ENCODE data around the gene FMN1. TPM values are rescaled to one million over a fixed set of nuclear protein-coding genes. Genes with fewer than 3 reads are reported as not detected.
"Not testable (repeated sequence)": the region's sequence is repeated elsewhere in the genome, so short reads cannot be mapped to it uniquely, and the experiment has no call there.

The FMN1 gene
- total RNA-seq, 1 donor from 2014 or later: 4.0 TPM

DNA sequence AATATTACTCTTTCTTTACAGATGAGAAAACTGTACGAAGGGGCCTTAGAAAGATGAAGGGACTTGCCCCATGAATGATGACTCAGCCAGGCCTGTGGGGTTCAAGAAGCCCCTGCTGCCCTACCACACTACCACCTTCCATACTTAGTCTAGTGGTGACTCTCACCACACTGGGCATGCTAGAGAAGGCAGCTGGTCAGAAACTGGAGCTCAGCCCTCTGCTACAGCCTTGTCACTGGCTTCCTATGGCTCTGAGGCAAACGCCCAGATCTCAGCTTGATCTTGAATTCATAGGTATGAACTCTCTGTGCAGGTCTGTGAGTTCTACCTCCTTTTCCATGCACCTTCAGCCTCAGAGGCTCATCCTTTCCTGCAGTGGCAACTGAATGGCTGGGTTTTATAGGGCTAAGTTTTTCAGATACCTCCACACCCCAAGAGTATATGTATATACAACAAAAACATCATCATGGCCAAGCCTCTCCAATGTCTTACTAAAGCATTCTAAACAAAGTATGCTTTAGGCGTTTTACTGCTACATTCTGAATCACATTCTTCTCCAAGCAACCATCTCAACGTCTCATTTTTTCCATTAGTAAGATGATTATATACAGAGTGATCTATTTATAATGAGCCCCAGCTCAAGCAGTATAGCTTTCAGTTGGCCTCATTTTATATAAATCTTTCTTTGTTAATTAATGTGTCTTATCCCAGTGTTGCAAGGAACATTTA is 242.6 kb downstream of the FMN1 start:
- Mint-ChIP-seq H3K9me3 (ENCODE audit: low read depth) (peaks cover 7% of the 10 kb centered on the region), H3K4me1 (ENCODE audit: low read depth) (peaks cover 60% of the 10 kb centered on the region), H3K4me3 (ENCODE audit: unreplicated experiment) (no peak overlapping the region), H3K27me3 (ENCODE audit: low read depth) (no peaks in the 10 kb centered on the region), H3K27ac (ENCODE audit: unreplicated experiment) (peak overlapping the region; percentile 58), H3K36me3 (ENCODE audit: low read depth) (peaks cover 4% of the 10 kb centered on the region)
- no peak for TF ChIP-seq CTCF (IDR thresholded peaks at IDR 0.05)
- DNase-seq (ENCODE audit: low spot score): no peak

- H3K27ac Mint-ChIP-seq (ENCODE audit: unreplicated experiment); H3K9me3 Mint-ChIP-seq (ENCODE audit: low read depth); DNase-seq (ENCODE audit: low spot score); H3K27me3 Mint-ChIP-seq (ENCODE audit: low read depth); H3K4me3 Mint-ChIP-seq (ENCODE audit: unreplicated experiment); H3K36me3 Mint-ChIP-seq (ENCODE audit: low read depth): not testable (repeated sequence)
- peaks cover 41% of the 10 kb centered on the region for H3K4me1 Mint-ChIP-seq (ENCODE audit: low read depth)
Measured at GRCh38 chr15:32950051-32950450, 244.5 kb downstream of the FMN1 start.

GRCh38 chr15:32946210-32946609 is 248.3 kb downstream of the FMN1 start:
- Mint-ChIP-seq H3K27ac (ENCODE audit: unreplicated experiment) (no peak overlapping the region), H3K4me3 (ENCODE audit: unreplicated experiment) (no peak overlapping the region), H3K4me1 (ENCODE audit: low read depth) (peaks cover 28% of the 10 kb centered on the region)

GRCh38 chr15:32944431-32944830 is 250.1 kb downstream of the FMN1 start:
- peaks cover 2% of the 10 kb centered on the region for H3K36me3 Mint-ChIP-seq (ENCODE audit: low read depth)
- DNase-seq (ENCODE audit: low spot score): no peak
- peaks cover 24% of the 10 kb centered on the region for H3K4me1 Mint-ChIP-seq (ENCODE audit: low read depth)
- TF ChIP-seq CTCF (IDR thresholded peaks at IDR 0.05): no peak
- H3K9me3 Mint-ChIP-seq (ENCODE audit: low read depth): peaks cover 4% of the 10 kb centered on the region
- no peaks in the 10 kb centered on the region for H3K27me3 Mint-ChIP-seq (ENCODE audit: low read depth)
- H3K4me3 Mint-ChIP-seq (ENCODE audit: unreplicated experiment): no peak overlapping the region
- H3K27ac Mint-ChIP-seq (ENCODE audit: unreplicated experiment): no peak overlapping the region

More at GRCh38 chr15:32946210-32946609, 248.3 kb downstream of the FMN1 start:
- Mint-ChIP-seq H3K36me3 (ENCODE audit: low read depth) (peaks cover 4% of the 10 kb centered on the region), H3K9me3 (ENCODE audit: low read depth) (peaks cover 7% of the 10 kb centered on the region), H3K27me3 (ENCODE audit: low read depth) (no peaks in the 10 kb centered on the region)
- no peak for TF ChIP-seq CTCF (IDR thresholded peaks at IDR 0.05)
- no peak for DNase-seq (ENCODE audit: low spot score)

DNA sequence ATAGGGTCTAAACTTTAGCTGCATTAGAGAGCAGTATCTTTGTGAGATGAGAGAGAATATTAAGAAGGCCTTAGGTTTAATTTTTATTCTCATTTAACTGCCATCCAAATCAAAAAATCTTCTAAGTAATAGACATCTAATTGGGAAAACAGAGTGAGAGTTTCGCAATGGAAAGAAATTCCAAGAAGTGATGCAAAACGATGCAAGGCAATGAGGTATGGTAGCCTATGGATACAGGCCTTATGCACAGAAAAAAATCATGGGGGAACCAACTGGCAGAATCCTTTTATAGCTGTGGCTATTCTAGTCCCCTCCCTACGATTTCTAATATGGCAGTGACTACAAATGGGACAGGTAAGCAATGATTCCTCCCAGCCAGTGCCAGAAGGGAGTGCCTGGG is 250.8 kb downstream of the FMN1 start:
- TF ChIP-seq CTCF (IDR thresholded peaks at IDR 0.05): no peak
- no peak overlapping the region for H3K27ac Mint-ChIP-seq (ENCODE audit: unreplicated experiment)
- peaks cover 24% of the 10 kb centered on the region for H3K4me1 Mint-ChIP-seq (ENCODE audit: low read depth)
- H3K9me3 Mint-ChIP-seq (ENCODE audit: low read depth): no peaks in the 10 kb centered on the region
- H3K27me3 Mint-ChIP-seq (ENCODE audit: low read depth): no peaks in the 10 kb centered on the region
- no peaks in the 10 kb centered on the region for H3K36me3 Mint-ChIP-seq (ENCODE audit: low read depth)
- no peak overlapping the region for H3K4me3 Mint-ChIP-seq (ENCODE audit: unreplicated experiment)
- no peak for DNase-seq (ENCODE audit: low spot score)

GRCh38 chr15:32942401-32942841 is 252.1 kb downstream of the FMN1 start:
- H3K27ac Mint-ChIP-seq (ENCODE audit: unreplicated experiment): peak overlapping the region; percentile 84
- H3K27me3 Mint-ChIP-seq (ENCODE audit: low read depth): no peaks in the 10 kb centered on the region
- H3K4me1 Mint-ChIP-seq (ENCODE audit: low read depth): peaks cover 24% of the 10 kb centered on the region
- DNase-seq (ENCODE audit: low spot score): no peak
- no peak overlapping the region for H3K4me3 Mint-ChIP-seq (ENCODE audit: unreplicated experiment)
- TF ChIP-seq CTCF (IDR thresholded peaks at IDR 0.05): no peak
- no peaks in the 10 kb centered on the region for H3K9me3 Mint-ChIP-seq (ENCODE audit: low read depth)
- no peaks in the 10 kb centered on the region for H3K36me3 Mint-ChIP-seq (ENCODE audit: low read depth)

All from chondrocyte (in vitro differentiated cells).